DMS 273 treated with DMSO at 0.1 percent for 48 hours (cell line): ENCODE measurements around the gene CMSS1.

Source experiments
- DNase-seq: peaks from one replicate; lab custom pipeline; 2025; lab: John Stamatoyannopoulos, UW

CMSS1 gene

GRCh38 chr3:99997293-99997692, 179.6 kb downstream of the CMSS1 start:
- DNase-seq = no peak

GRCh38 chr3:99999536-99999935, 181.9 kb downstream of the CMSS1 start:
- no peak for DNase-seq

GRCh38 chr3:100001083-100001482, 183.4 kb downstream of the CMSS1 start:
- DNase-seq = no peak

- DNase-seq = no peak
These were observed 184.0 kb downstream of the CMSS1 start for GRCh38 chr3:100001526-100002270.

GRCh38 chr3:100002599-100003350, 185.1 kb downstream of the CMSS1 start:
- no peak for DNase-seq

- no peak for DNase-seq
These were observed 186.2 kb downstream of the CMSS1 start for GRCh38 chr3:100003609-100004503.

GRCh38 chr3:100004931-100005330, 187.3 kb downstream of the CMSS1 start:
- DNase-seq = no peak

- no peak for DNase-seq
These were observed 188.2 kb downstream of the CMSS1 start for GRCh38 chr3:100005665-100006393.

- DNase-seq = no peak
These were observed 189.1 kb downstream of the CMSS1 start for GRCh38 chr3:100006570-100007271.

GRCh38 chr3:100007313-100007712, 189.7 kb downstream of the CMSS1 start:
- no peak for DNase-seq

- DNase-seq = no peak
These were observed 190.5 kb downstream of the CMSS1 start for GRCh38 chr3:100008081-100008698.

GRCh38 chr3:100009276-100010086, 191.8 kb downstream of the CMSS1 start:
- no peak for DNase-seq

- DNase-seq = no peak
These were observed 192.4 kb downstream of the CMSS1 start for GRCh38 chr3:100010087-100010417.

- DNase-seq = no peak
These were observed 201.1 kb downstream of the CMSS1 start for GRCh38 chr3:100018806-100019205.

- no peak for DNase-seq
These were observed 202.1 kb downstream of the CMSS1 start for GRCh38 chr3:100019719-100020118.

- no peak for DNase-seq
These were observed 203.4 kb downstream of the CMSS1 start for GRCh38 chr3:100020876-100021644.

- no peak for DNase-seq
These were observed 204.8 kb downstream of the CMSS1 start for GRCh38 chr3:100022506-100022905.

GRCh38 chr3:100023150-100023549, 205.5 kb downstream of the CMSS1 start:
- DNase-seq = no peak

- DNase-seq = no peak
These were observed 205.9 kb downstream of the CMSS1 start for GRCh38 chr3:100023595-100023994.
